Omental fat pad (tissue), 4 donors: Measurements from ENCODE around the gene NUMA1. TPM values are rescaled to one million over a fixed set of nuclear protein-coding genes. Genes with fewer than 3 reads are reported as not detected.

Experiments
- ATAC-seq: fragments of 150-250 bp; one replicate; pipeline ENCODE4 v1.9.1; 2016; ENCODE audit warnings: mild to moderate bottlenecking, moderate library complexity; ENCODE audit not compliant: low FRiP score
- DNase-seq: peaks from one replicate; pipeline ENCODE4 v3.0.0-alpha.2; 2019; ENCODE audit warnings: low spot score
- CTCF ChIP-seq, 3 donors: fragments of 450-650 bp; IDR thresholded peaks; one replicate each; pipeline ENCODE4 v1.5.1; 2016 to 2017; ENCODE audit warnings: antibody characterized with exemption in 3 of 3, mild to moderate bottlenecking in 3 of 3, moderate library complexity in 2 of 3
- small RNA-seq: library from RNA; depleted of rRNA; stranded (forward); fragments of <200 nt; gene quantifications from one replicate; pipeline ENCODE3, GENCODE V24; 2016
- total RNA-seq, 4 donors: library from RNA; depleted of rRNA; stranded (reverse); fragments of >200 nt; gene quantifications; one replicate each; pipeline ENCODE4 v1.1.0, GENCODE V29; 2016

The NUMA1 gene
- total RNA-seq, 4 donors from 2014 or later: 113 to 270 (median 159) TPM

- ATAC-seq: no peak
- no peak for TF ChIP-seq CTCF (IDR thresholded peaks at IDR 0.05)
- no peak for DNase-seq
Observed at GRCh38 chr11:71955898-71956456, 124.4 kb downstream of the NUMA1 start.

Small RNAs within 50 kb of the gene (small RNA-seq; reads per million reads assigned to genes)
- not detected for gene MIR3165
- not detected for gene RNU6-72P

Other genes starting within 250 kb of the NUMA1 start
- not detected for gene DEFB108B, start 247.3 kb downstream of the NUMA1 start, total RNA-seq
- gene DEFB131B, start 202.1 kb downstream of the NUMA1 start, total RNA-seq: not detected
- gene XNDC1N, start 151.9 kb downstream of the NUMA1 start, total RNA-seq: 10 to 100 TPM in 1 of 4 donors, 1 to 10 TPM in 3; 4.7 to 10.9 (median 6.1) TPM
- 10 to 100 TPM; 19.2 to 25.6 (median 23.7) TPM for gene RNF121, start 151.5 kb downstream of the NUMA1 start, total RNA-seq
- gene IL18BP, start 81.6 kb downstream of the NUMA1 start, total RNA-seq: 10 to 100 TPM in 2 of 4 donors, 1 to 10 TPM in 2; 4.1 to 16.7 (median 10.8) TPM
- gene LRRC51, start 308 bp upstream of the NUMA1 start, total RNA-seq: 1 to 10 TPM; 4.0 to 10.0 (median 5.4) TPM
- 100 to 1,000 TPM in 2 of 4 donors, 10 to 100 TPM in 2; 88.7 to 137 (median 111) TPM for gene LAMTOR1, start 22.8 kb upstream of the NUMA1 start, total RNA-seq
- not detected for gene TOMT, start 25.4 kb upstream of the NUMA1 start, total RNA-seq
- 10 to 100 TPM; 13.2 to 26.9 (median 22.8) TPM for gene ANAPC15, start 32.2 kb upstream of the NUMA1 start, total RNA-seq
- 10 to 100 TPM in 1 of 4 donors, not detected in 3; 25.7 TPM for gene FOLR3, start 55.2 kb upstream of the NUMA1 start, total RNA-seq
- gene FOLR1, start 111.6 kb upstream of the NUMA1 start, total RNA-seq: not detected
- gene FOLR2, start 136.3 kb upstream of the NUMA1 start, total RNA-seq: 100 to 1,000 TPM in 2 of 4 donors, 10 to 100 TPM in 2; 52.5 to 128 (median 95.5) TPM
- 10 to 100 TPM; 47.6 to 65.1 (median 57.6) TPM for gene INPPL1, start 144.2 kb upstream of the NUMA1 start, total RNA-seq
- not detected for gene PHOX2A, start 163.6 kb upstream of the NUMA1 start, total RNA-seq